Neuronal stem cell (in vitro differentiated cells): ENCODE data around the gene NEUROG1.

ENCODE experiments used
- DNase-seq: peaks from one replicate; pipeline ENCODE4 v3.0.0-alpha.2; 2013; ENCODE audit warnings: low spot score
- H2AFZ ChIP-seq: one replicate; pipeline ENCODE4 v1.6.1; 2013; ENCODE audit warnings: mild to moderate bottlenecking, low read length, inconsistent platforms
- H2AK5ac ChIP-seq: 2 replicates; pipeline ENCODE4 v1.6.1; 2013; ENCODE audit warnings: low read depth, mild to moderate bottlenecking, inconsistent platforms, low read length, moderate library complexity, mixed read lengths
- H2BK120ac ChIP-seq: 2 replicates; pipeline ENCODE4 v1.6.1; 2013; ENCODE audit warnings: low read depth, mild to moderate bottlenecking, inconsistent platforms, low read length, moderate library complexity, mixed read lengths
- H2BK12ac ChIP-seq: one replicate; pipeline ENCODE4 v1.6.1; 2013; ENCODE audit warnings: low read length, inconsistent platforms
- H2BK15ac ChIP-seq: 2 replicates; pipeline ENCODE4 v1.6.1; 2013; ENCODE audit warnings: mild to moderate bottlenecking, low read length, inconsistent platforms, mixed read lengths
- H2BK5ac ChIP-seq: one replicate; pipeline ENCODE4 v1.6.1; 2013; ENCODE audit warnings: inconsistent platforms, mild to moderate bottlenecking, low read length, moderate library complexity
- H3K14ac ChIP-seq: one replicate; pipeline ENCODE4 v1.6.1; 2013; ENCODE audit warnings: low read length, inconsistent platforms
- H3K18ac ChIP-seq: 2 replicates; pipeline ENCODE4 v1.6.1; 2013; ENCODE audit warnings: low read length, inconsistent platforms
- H3K23ac ChIP-seq: 2 replicates; pipeline ENCODE4 v1.6.1; 2013; ENCODE audit warnings: low read depth, mild to moderate bottlenecking, mixed read lengths, low read length, inconsistent platforms; ENCODE audit not compliant: poor library complexity
- H3K27ac ChIP-seq: replicated peaks from 3 replicates; pipeline ENCODE4 v1.5.1; 2013; ENCODE audit warnings: low read length, inconsistent platforms
- H3K27me3 ChIP-seq, 3 experiments: 2 replicates each; pipeline ENCODE4 v1.6.1; 2013; ENCODE audit warnings: low read length in 3 of 3, mild to moderate bottlenecking in 2 of 3, inconsistent platforms in 1 of 3, low read depth in 1 of 3, mixed read lengths in 1 of 3, moderate library complexity in 1 of 3; ENCODE audit not compliant: control insufficient read depth in 3 of 3, insufficient read depth in 3 of 3
- H3K36me3 ChIP-seq, 2 donors: replicated peaks in 1 of 2; 2 replicates each; pipeline ENCODE4 v1.6.1; 2013; ENCODE audit warnings: low read length in 2 of 2; ENCODE audit not compliant: control insufficient read depth in 2 of 2, insufficient read depth in 2 of 2
- H3K4ac ChIP-seq: 2 replicates; pipeline ENCODE4 v1.6.1; 2013; ENCODE audit warnings: inconsistent platforms, mild to moderate bottlenecking, low read length, moderate library complexity
- H3K4me1 ChIP-seq, 2 donors: 1 replicate in 1 of 2; 2 replicates in 1 of 2; pipeline ENCODE4 v1.6.1; 2013; ENCODE audit warnings: low read length in 2 of 2, low read depth in 1 of 2; ENCODE audit not compliant: control insufficient read depth in 2 of 2, insufficient read depth in 1 of 2
- H3K4me2 ChIP-seq: one replicate; pipeline ENCODE4 v1.6.1; 2013; ENCODE audit warnings: mild to moderate bottlenecking, low read length, inconsistent platforms; ENCODE audit not compliant: insufficient read depth, poor library complexity, severe bottlenecking
- H3K4me3 ChIP-seq, 2 donors: 2 replicates each; pipeline ENCODE4 v1.5.1; 2013; ENCODE audit warnings: low read length in 2 of 2, mild to moderate bottlenecking in 2 of 2, inconsistent platforms in 1 of 2, moderate library complexity in 1 of 2
- H3K79me1 ChIP-seq: one replicate; pipeline ENCODE4 v1.6.1; 2013; ENCODE audit warnings: low read depth, mild to moderate bottlenecking, inconsistent platforms, low read length, moderate library complexity
- H3K9ac ChIP-seq: one replicate; pipeline ENCODE4 v1.6.1; 2013; ENCODE audit warnings: mild to moderate bottlenecking, low read depth, low read length, inconsistent platforms; ENCODE audit not compliant: poor library complexity
- H3K9me3 ChIP-seq, 2 donors: replicated peaks in 1 of 2; 2 replicates each; pipeline versions ENCODE3 to v1.6.1; 2013; ENCODE audit warnings: low read length in 2 of 2, mild to moderate bottlenecking in 2 of 2, inconsistent platforms in 1 of 2, low read depth in 1 of 2, mixed read lengths in 1 of 2, moderate library complexity in 1 of 2; ENCODE audit not compliant: control insufficient read depth in 2 of 2, insufficient read depth in 1 of 2
- H4K8ac ChIP-seq: one replicate; pipeline ENCODE4 v1.6.1; 2013; ENCODE audit warnings: low read depth, mild to moderate bottlenecking, inconsistent platforms, low read length, moderate library complexity
- H4K91ac ChIP-seq: one replicate; pipeline ENCODE4 v1.6.1; 2013; ENCODE audit warnings: low read length, low read depth, mild to moderate bottlenecking, inconsistent platforms; ENCODE audit not compliant: poor library complexity
- WGBS, 2 donors: extraction: QIAGEN DNeasy Blood & Tissue Kit; methylation state at CpG; one replicate each; pipeline ENCODE4 v1.1.7; 2013; ENCODE audit warnings: missing lambda C conversion rate in 2 of 2, mixed read lengths in 1 of 2; ENCODE audit not compliant: insufficient read length in 2 of 2, insufficient replicate concordance in 1 of 2; ENCODE audit errors: extremely low coverage in 2 of 2; 5-methylcytosine and 5-hydroxymethylcytosine counted together

The NEUROG1 gene

GRCh38 chr5:135564331-135564730, 28.6 kb upstream of the NEUROG1 start:
- no peak for DNase-seq

GRCh38 chr5:135561266-135561665, 25.5 kb upstream of the NEUROG1 start:
- H2BK5ac ChIP-seq: peak overlapping the region; percentile 27
- no CpG with 5 or more reads among the region's 6 CpGs for WGBS, 2 donors
- DNase-seq: no peak
- no peaks in the 10 kb centered on the region for H3K4me1 ChIP-seq
- no peaks in the 10 kb centered on the region for H3K36me3 ChIP-seq
- H3K4me2 ChIP-seq: no peak overlapping the region
- no peak overlapping the region for H2BK12ac ChIP-seq
- H3K27me3 ChIP-seq: peaks cover 0 to 8% (median 2%) of the 10 kb centered on the region in 3 experiments
- H2BK15ac ChIP-seq: no peak overlapping the region
- H3K18ac ChIP-seq: no peak overlapping the region
- H3K9me3 ChIP-seq: no peaks in the 10 kb centered on the region
- H3K27ac ChIP-seq: no peak overlapping the region
- no peak overlapping the region for H3K4me3 ChIP-seq
- H3K79me1 ChIP-seq: no peaks in the 10 kb centered on the region
- no peak overlapping the region for H2BK120ac ChIP-seq
- no peak overlapping the region for H4K8ac ChIP-seq
- no peak overlapping the region for H4K91ac ChIP-seq
- peak overlapping the region; percentile 84 for H2AFZ ChIP-seq
- H2AK5ac ChIP-seq: no peak overlapping the region
- H3K9ac ChIP-seq: no peak overlapping the region
- H3K14ac ChIP-seq: no peak overlapping the region
- H3K23ac ChIP-seq: no peak overlapping the region
- H3K4ac ChIP-seq: no peak overlapping the region

More at GRCh38 chr5:135564331-135564730, 28.6 kb upstream of the NEUROG1 start:
- no peak overlapping the region for H4K8ac ChIP-seq
- H3K36me3 ChIP-seq: no peaks in the 10 kb centered on the region
- no peak overlapping the region for H3K27ac ChIP-seq
- H2BK120ac ChIP-seq: no peak overlapping the region
- peaks cover 0 to 5% (median 0%) of the 10 kb centered on the region in 3 experiments for H3K27me3 ChIP-seq
- H2BK12ac ChIP-seq: no peak overlapping the region
- no peaks in the 10 kb centered on the region for H3K79me1 ChIP-seq
- no peaks in the 10 kb centered on the region for H3K9me3 ChIP-seq
- no peak overlapping the region for H3K4ac ChIP-seq
- no peak overlapping the region for H3K14ac ChIP-seq
- H3K18ac ChIP-seq: no peak overlapping the region
- no peak overlapping the region for H4K91ac ChIP-seq
- no peak overlapping the region for H3K4me2 ChIP-seq
- H3K4me1 ChIP-seq: peaks cover 0 to 2% of the 10 kb centered on the region in 2 donors
- H2BK5ac ChIP-seq: no peak overlapping the region
- no peak overlapping the region for H3K23ac ChIP-seq
- no peak overlapping the region for H3K4me3 ChIP-seq
- no CpG with 5 or more reads among the region's 5 CpGs for WGBS, 2 donors
- no peak overlapping the region for H2AK5ac ChIP-seq
- H3K9ac ChIP-seq: no peak overlapping the region
- no peak overlapping the region for H2AFZ ChIP-seq
- no peak overlapping the region for H2BK15ac ChIP-seq

GRCh38 chr5:135560858-135561257, 25.1 kb upstream of the NEUROG1 start:
- Histone ChIP-seq H2AFZ (peak overlapping the region; percentile 84), H4K91ac (no peak overlapping the region), H2AK5ac (no peak overlapping the region), H3K4ac (no peak overlapping the region), H3K4me3 (no peak overlapping the region), H3K4me2 (no peak overlapping the region), H3K27ac (no peak overlapping the region), H2BK15ac (no peak overlapping the region), H2BK120ac (no peak overlapping the region), H3K18ac (peak overlapping the region; percentile 29), H3K14ac (no peak overlapping the region), H3K9ac (no peak overlapping the region), H3K36me3 (no peaks in the 10 kb centered on the region), H3K4me1 (no peaks in the 10 kb centered on the region), H3K27me3 (peaks cover 0 to 8% (median 2%) of the 10 kb centered on the region in 3 experiments), H3K23ac (no peak overlapping the region), H3K9me3 (no peaks in the 10 kb centered on the region), H2BK12ac (no peak overlapping the region), H2BK5ac (peak overlapping the region; percentile 27), H3K79me1 (no peaks in the 10 kb centered on the region), H4K8ac (no peak overlapping the region)
- peak; percentile 75 for DNase-seq
- WGBS, 2 donors: no CpG with 5 or more reads among the region's 14 CpGs

- H4K91ac ChIP-seq: no peak overlapping the region
- H3K14ac ChIP-seq: no peak overlapping the region
- no peak overlapping the region for H2BK5ac ChIP-seq
- no peak overlapping the region for H2BK120ac ChIP-seq
- no CpG with 5 or more reads among the region's 6 CpGs for WGBS, 2 donors
- H3K36me3 ChIP-seq: no peaks in the 10 kb centered on the region
- no peaks in the 10 kb centered on the region for H3K79me1 ChIP-seq
- H3K9me3 ChIP-seq: no peaks in the 10 kb centered on the region
- no peak overlapping the region for H2AFZ ChIP-seq
- no peak overlapping the region for H3K4me3 ChIP-seq
- no peak overlapping the region for H2BK12ac ChIP-seq
- H3K9ac ChIP-seq: no peak overlapping the region
- H4K8ac ChIP-seq: no peak overlapping the region
- H3K27me3 ChIP-seq: peaks cover 0 to 7% (median 2%) of the 10 kb centered on the region in 3 experiments
- no peak overlapping the region for H3K4me2 ChIP-seq
- no peak overlapping the region for H2BK15ac ChIP-seq
- H3K18ac ChIP-seq: no peak overlapping the region
- no peak for DNase-seq
- no peak overlapping the region for H2AK5ac ChIP-seq
- H3K27ac ChIP-seq: no peak overlapping the region
- no peak overlapping the region for H3K4ac ChIP-seq
- no peaks in the 10 kb centered on the region for H3K4me1 ChIP-seq
- no peak overlapping the region for H3K23ac ChIP-seq
These were observed 23.6 kb upstream of the NEUROG1 start for GRCh38 chr5:135559354-135559753.
